ENCODE measurements around the gene C3orf22.

The C3orf22 gene

GRCh38 chr3:126511291-126511690, 47.4 kb downstream of the C3orf22 start:
- no peak for DNase-seq

GRCh38 chr3:126510308-126510910, 48.3 kb downstream of the C3orf22 start:
- DNase-seq = no peak

- DNase-seq = no peak
These were observed 49.0 kb downstream of the C3orf22 start for GRCh38 chr3:126509597-126510307.

- no peak for DNase-seq
These were observed 50.2 kb downstream of the C3orf22 start for GRCh38 chr3:126508564-126508964.

GRCh38 chr3:126507886-126508285, 50.8 kb downstream of the C3orf22 start:
- DNase-seq = no peak

- no peak for DNase-seq
These were observed 55.0 kb downstream of the C3orf22 start for GRCh38 chr3:126503701-126504100.

- no peak for DNase-seq
These were observed 56.1 kb downstream of the C3orf22 start for GRCh38 chr3:126502656-126503055.

- no peak for DNase-seq
These were observed 57.0 kb downstream of the C3orf22 start for GRCh38 chr3:126501736-126502135.

GRCh38 chr3:126501054-126501453, 57.7 kb downstream of the C3orf22 start:
- DNase-seq = no peak

- DNase-seq = no peak
These were observed 58.7 kb downstream of the C3orf22 start for GRCh38 chr3:126500016-126500415.

Measured in SIG-M5 (cell line).